ENCODE measurements around the gene GRIK4. TPM values are rescaled to one million over a fixed set of nuclear protein-coding genes. Genes with fewer than 3 reads are reported as not detected.
A peak's percentile ranks its signal among the peaks of the same experiment; 100 is the strongest.

GRIK4 gene
- total and polyA plus RNA-seq, 2 donors from 2014 or later, result 0.25 TPM; not detected in 1

- H3K36me3 ChIP-seq (ENCODE audit: control insufficient read depth in 2 of 3, insufficient read depth in 3 of 3, low read length in 3 of 3), result no peaks in the 10 kb centered on the region
- H3K27me3 ChIP-seq (ENCODE audit: control insufficient read depth, insufficient read depth, low read length), result no peaks in the 10 kb centered on the region
- FAIRE-seq (no peak), DNase-seq (peak in 1 of 5 donors; percentile 30)
- no peak overlapping the region for H3K27ac ChIP-seq (ENCODE audit: low read depth in 2 of 2, low read length in 2 of 2)
- peaks cover 0 to 6% (median 2%) of the 10 kb centered on the region in 3 donors for H3K4me1 ChIP-seq (ENCODE audit: control insufficient read depth in 2 of 3, insufficient read depth in 2 of 3, low read depth in 1 of 3, low read length in 3 of 3)
- H3K4me3 ChIP-seq (ENCODE audit: low read length in 3 of 3), result no peak overlapping the region
- no peaks in the 10 kb centered on the region for H3K9me3 ChIP-seq (ENCODE audit: control insufficient read depth in 2 of 3, insufficient read depth in 1 of 3, low read length in 3 of 3)
- intact Hi-C loops (cut with DNase I), result no loop called here
- no peak overlapping the region for H3K9ac ChIP-seq (ENCODE audit: low read length in 3 of 3)
- no peak for TF ChIP-seq CTCF (IDR thresholded peaks at IDR 0.05; ENCODE audit: borderline replicate concordance, extremely low read depth, insufficient read depth)
These were observed 392.1 kb downstream of the GRIK4 start for GRCh38 chr11:120903686-120904085.

GRCh38 chr11:120904116-120904515, 392.6 kb downstream of the GRIK4 start:
- TF ChIP-seq CTCF (IDR thresholded peaks at IDR 0.05; ENCODE audit: borderline replicate concordance, extremely low read depth, insufficient read depth), result no peak
- no peak overlapping the region for H3K9ac ChIP-seq (ENCODE audit: low read length in 3 of 3)
- no peak for DNase-seq
- peaks cover 0 to 6% (median 4%) of the 10 kb centered on the region in 3 donors for H3K4me1 ChIP-seq (ENCODE audit: control insufficient read depth in 2 of 3, insufficient read depth in 2 of 3, low read depth in 1 of 3, low read length in 3 of 3)
- FAIRE-seq, result no peak
- H3K4me3 ChIP-seq (ENCODE audit: low read length in 3 of 3), result no peak overlapping the region
- no peaks in the 10 kb centered on the region for H3K27me3 ChIP-seq (ENCODE audit: control insufficient read depth, insufficient read depth, low read length)
- H3K36me3 ChIP-seq (ENCODE audit: control insufficient read depth in 2 of 3, insufficient read depth in 3 of 3, low read length in 3 of 3), result no peaks in the 10 kb centered on the region
- intact Hi-C loops (cut with DNase I), result no loop called here
- H3K9me3 ChIP-seq (ENCODE audit: control insufficient read depth in 2 of 3, insufficient read depth in 1 of 3, low read length in 3 of 3), result no peaks in the 10 kb centered on the region
- no peak overlapping the region for H3K27ac ChIP-seq (ENCODE audit: low read depth in 2 of 2, low read length in 2 of 2)

GRCh38 chr11:120906766-120907165, 395.2 kb downstream of the GRIK4 start:
- peaks cover 0 to 6% (median 4%) of the 10 kb centered on the region in 3 donors for H3K4me1 ChIP-seq (ENCODE audit: control insufficient read depth in 2 of 3, insufficient read depth in 2 of 3, low read depth in 1 of 3, low read length in 3 of 3)
- no peak overlapping the region for H3K27ac ChIP-seq (ENCODE audit: low read depth in 2 of 2, low read length in 2 of 2)
- TF ChIP-seq CTCF (IDR thresholded peaks at IDR 0.05; ENCODE audit: borderline replicate concordance, extremely low read depth, insufficient read depth), result no peak
- DNase-seq (peak in 1 of 5 donors; percentile 27), FAIRE-seq (no peak)
- no peaks in the 10 kb centered on the region for H3K9me3 ChIP-seq (ENCODE audit: control insufficient read depth in 2 of 3, insufficient read depth in 1 of 3, low read length in 3 of 3)
- intact Hi-C loops (cut with DNase I), result no loop called here
- H3K9ac ChIP-seq (ENCODE audit: low read length in 3 of 3), result no peak overlapping the region
- no peaks in the 10 kb centered on the region for H3K27me3 ChIP-seq (ENCODE audit: control insufficient read depth, insufficient read depth, low read length)
- H3K36me3 ChIP-seq (ENCODE audit: control insufficient read depth in 2 of 3, insufficient read depth in 3 of 3, low read length in 3 of 3), result no peaks in the 10 kb centered on the region
- no peak overlapping the region for H3K4me3 ChIP-seq (ENCODE audit: low read length in 3 of 3)

- Histone ChIP-seq H3K9ac (ENCODE audit: low read length in 3 of 3) (no peak overlapping the region), H3K4me1 (ENCODE audit: control insufficient read depth in 2 of 3, insufficient read depth in 2 of 3, low read depth in 1 of 3, low read length in 3 of 3) (peaks cover 0 to 6% (median 4%) of the 10 kb centered on the region in 3 donors), H3K27me3 (ENCODE audit: control insufficient read depth, insufficient read depth, low read length) (no peaks in the 10 kb centered on the region), H3K27ac (ENCODE audit: low read depth in 2 of 2, low read length in 2 of 2) (no peak overlapping the region), H3K9me3 (ENCODE audit: control insufficient read depth in 2 of 3, insufficient read depth in 1 of 3, low read length in 3 of 3) (no peaks in the 10 kb centered on the region), H3K4me3 (ENCODE audit: low read length in 3 of 3) (no peak overlapping the region), H3K36me3 (ENCODE audit: control insufficient read depth in 2 of 3, insufficient read depth in 3 of 3, low read length in 3 of 3) (no peaks in the 10 kb centered on the region)
- intact Hi-C loops (cut with DNase I), result no loop called here
- no peak for TF ChIP-seq CTCF (IDR thresholded peaks at IDR 0.05; ENCODE audit: borderline replicate concordance, extremely low read depth, insufficient read depth)
- DNase-seq (no peak), FAIRE-seq (no peak)
These were observed 396.4 kb downstream of the GRIK4 start for GRCh38 chr11:120907971-120908370.

All from kidney (tissue), 14 donors.